DOHH2 (cell line): ENCODE measurements around the gene TICAM2.

ENCODE experiments used
- CTCF ChIP-seq: fragments of 200-600 bp; sonication (generic); IDR thresholded peaks from one replicate; pipeline ENCODE4 v1.5.1; 2014; ENCODE audit warnings: antibody characterized with exemption, mild to moderate bottlenecking, low read depth, low read length; ENCODE audit not compliant: poor library complexity, severe bottlenecking
- EZH2phosphoT487 ChIP-seq: fragments of 200-600 bp; sonication (generic); IDR thresholded peaks from 2 replicates; pipeline ENCODE4 v1.6.1; 2017; ENCODE audit warnings: borderline replicate concordance, mild to moderate bottlenecking, antibody characterized with exemption, low read length, moderate library complexity, mixed read lengths

GRCh38 chr5:115625579-115626444, 23.5 kb upstream of the TICAM2 start, which contains the start of gene TMED7:
- TF ChIP-seq CTCF (no peak), EZH2phosphoT487 (no peak)
